HFFc6 (cell line): Measurements from ENCODE around the gene SLC6A15. TPM values are rescaled to one million over a fixed set of nuclear protein-coding genes. Genes with fewer than 3 reads are reported as not detected.

Experiments
- DNase-seq: peaks from one replicate; pipeline ENCODE4 v3.0.0-alpha.2; 2018
- H3K27ac Mint-ChIP-seq: 2 replicates; pipeline ENCODE4 v1.8.0; 2020; ENCODE audit warnings: mild to moderate bottlenecking, mixed read lengths
- H3K27me3 Mint-ChIP-seq: 2 replicates; pipeline ENCODE4 v1.8.0; 2021; ENCODE audit warnings: mild to moderate bottlenecking, moderate library complexity, mixed read lengths; ENCODE audit not compliant: insufficient read depth
- H3K36me3 Mint-ChIP-seq: 2 replicates; pipeline ENCODE4 v1.8.0; 2021; ENCODE audit warnings: low read depth, mixed read lengths
- H3K4me1 Mint-ChIP-seq: 2 replicates; pipeline ENCODE4 v1.8.0; 2020; ENCODE audit warnings: low read depth, mixed read lengths
- H3K4me3 Mint-ChIP-seq: 2 replicates; pipeline ENCODE4 v1.8.0; 2020; ENCODE audit warnings: mild to moderate bottlenecking, moderate library complexity, mixed read lengths
- H3K9me3 Mint-ChIP-seq: 2 replicates; pipeline ENCODE4 v1.8.0; 2020; ENCODE audit warnings: mild to moderate bottlenecking, mixed read lengths
- total RNA-seq, 6 experiments: library from RNA; stranded (reverse); fragmentation: NEBNext Ultra II Directional; extraction: Animal tissue kit (Norgen Biotek cat#: 25700); gene quantifications; 2 replicates in 1 of 6; 3 replicates in 5 of 6; pipeline ENCODE4 v1.2.3, GENCODE V29; 2021
- TF ChIP-seq, protein P1 (sequence below): fragments of 200-600 bp; sonication (generic); IDR thresholded peaks from 2 replicates; pipeline ENCODE4 v1.5.0; 2021; ENCODE audit warnings: antibody characterized with exemption, mild to moderate bottlenecking

Gene SLC6A15
- total RNA-seq, 6 experiments from 2014 or later, result not detected

DNA sequence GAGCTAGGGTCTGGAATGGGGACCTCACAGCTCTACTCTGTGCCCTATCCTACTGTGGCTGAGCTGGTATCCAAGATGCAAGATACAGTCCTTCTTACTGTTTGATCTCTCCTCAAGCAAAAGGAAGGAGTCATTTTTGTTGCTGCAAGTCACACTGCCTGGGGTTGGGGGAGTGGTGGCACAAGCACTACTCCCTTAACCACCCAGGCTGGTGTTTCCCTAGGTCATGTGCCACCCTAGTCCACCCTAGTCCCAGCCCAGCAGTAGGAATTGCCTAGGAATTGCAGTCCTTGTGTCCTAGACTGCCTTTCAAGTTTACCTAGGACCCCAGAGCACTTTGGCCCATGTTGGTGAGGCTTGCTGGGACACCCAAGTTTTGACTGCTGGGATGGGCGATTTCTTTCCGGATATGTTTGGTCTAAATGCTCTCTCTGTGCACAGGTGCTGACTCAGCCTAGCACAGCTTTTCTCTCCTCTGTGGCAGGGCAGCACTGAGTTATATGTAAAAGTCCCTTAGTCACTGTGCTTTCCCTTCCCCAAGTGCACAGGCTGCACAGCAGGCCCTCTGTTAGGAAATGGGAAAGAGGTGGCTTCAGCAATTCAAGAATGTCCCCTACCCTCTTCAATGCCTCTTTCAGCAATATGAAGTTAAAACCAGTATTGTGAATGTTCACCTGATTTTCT lies 54.9 kb downstream of the SLC6A15 start:
- no peaks in the 10 kb centered on the region for H3K4me1 Mint-ChIP-seq
- no peak for DNase-seq
- H3K27me3 Mint-ChIP-seq, result peaks cover 5% of the 10 kb centered on the region; the same call in 1 of the 2 replicates
- TF ChIP-seq, protein P1, sequence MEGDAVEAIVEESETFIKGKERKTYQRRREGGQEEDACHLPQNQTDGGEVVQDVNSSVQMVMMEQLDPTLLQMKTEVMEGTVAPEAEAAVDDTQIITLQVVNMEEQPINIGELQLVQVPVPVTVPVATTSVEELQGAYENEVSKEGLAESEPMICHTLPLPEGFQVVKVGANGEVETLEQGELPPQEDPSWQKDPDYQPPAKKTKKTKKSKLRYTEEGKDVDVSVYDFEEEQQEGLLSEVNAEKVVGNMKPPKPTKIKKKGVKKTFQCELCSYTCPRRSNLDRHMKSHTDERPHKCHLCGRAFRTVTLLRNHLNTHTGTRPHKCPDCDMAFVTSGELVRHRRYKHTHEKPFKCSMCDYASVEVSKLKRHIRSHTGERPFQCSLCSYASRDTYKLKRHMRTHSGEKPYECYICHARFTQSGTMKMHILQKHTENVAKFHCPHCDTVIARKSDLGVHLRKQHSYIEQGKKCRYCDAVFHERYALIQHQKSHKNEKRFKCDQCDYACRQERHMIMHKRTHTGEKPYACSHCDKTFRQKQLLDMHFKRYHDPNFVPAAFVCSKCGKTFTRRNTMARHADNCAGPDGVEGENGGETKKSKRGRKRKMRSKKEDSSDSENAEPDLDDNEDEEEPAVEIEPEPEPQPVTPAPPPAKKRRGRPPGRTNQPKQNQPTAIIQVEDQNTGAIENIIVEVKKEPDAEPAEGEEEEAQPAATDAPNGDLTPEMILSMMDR, result no peak
- no peaks in the 10 kb centered on the region for H3K36me3 Mint-ChIP-seq
- H3K9me3 Mint-ChIP-seq, result no peaks in the 10 kb centered on the region
- no peak overlapping the region for H3K27ac Mint-ChIP-seq
- H3K4me3 Mint-ChIP-seq, result no peak overlapping the region

GRCh38 chr12:84856156-84856900 lies 56.3 kb downstream of the SLC6A15 start:
- TF ChIP-seq, protein P1, result no peak
- DNase-seq, result no peak
- Mint-ChIP-seq H3K9me3 (no peaks in the 10 kb centered on the region), H3K27ac (no peak overlapping the region), H3K27me3 (peaks cover 5% of the 10 kb centered on the region; the same call in 1 of the 2 replicates), H3K4me3 (no peak overlapping the region), H3K4me1 (no peaks in the 10 kb centered on the region), H3K36me3 (no peaks in the 10 kb centered on the region)

DNA sequence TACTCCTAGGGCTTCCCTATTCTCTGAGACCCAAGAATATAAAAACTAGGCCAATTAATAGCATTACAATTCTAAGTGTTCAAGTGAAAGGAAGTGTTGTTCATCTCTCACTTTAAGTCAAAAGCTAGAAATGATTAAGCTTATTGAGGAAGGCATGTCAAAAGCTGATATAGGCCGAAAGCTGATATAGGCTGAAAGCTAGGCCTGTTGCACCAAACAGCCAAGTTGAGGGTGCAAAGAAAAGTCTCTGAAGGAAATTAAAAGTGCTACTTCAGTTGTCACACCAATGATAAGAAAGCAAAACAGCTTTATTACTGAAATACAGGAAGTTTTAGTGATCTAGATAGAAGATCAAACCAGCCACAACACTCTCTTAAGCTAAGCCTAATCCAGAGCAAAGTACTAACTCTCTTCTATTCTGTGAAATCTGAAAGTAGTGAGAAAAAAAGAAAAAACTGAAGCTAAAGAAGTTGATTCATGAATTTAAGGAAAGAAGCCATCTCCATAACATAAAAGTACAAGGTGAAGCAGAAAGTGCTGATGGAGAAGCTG lies 68.9 kb downstream of the SLC6A15 start:
- Mint-ChIP-seq H3K9me3 (no peaks in the 10 kb centered on the region), H3K4me3 (no peak overlapping the region), H3K36me3 (no peaks in the 10 kb centered on the region), H3K27me3 (no peaks in the 10 kb centered on the region), H3K4me1 (no peaks in the 10 kb centered on the region), H3K27ac (no peak overlapping the region)
- TF ChIP-seq, protein P1, result no peak
- no peak for DNase-seq

GRCh38 chr12:84842406-84843013 lies 70.1 kb downstream of the SLC6A15 start:
- DNase-seq, result peak; percentile 53
- Mint-ChIP-seq H3K36me3 (no peaks in the 10 kb centered on the region), H3K9me3 (no peaks in the 10 kb centered on the region), H3K4me1 (no peaks in the 10 kb centered on the region), H3K27me3 (no peaks in the 10 kb centered on the region), H3K27ac (no peak overlapping the region), H3K4me3 (no peak overlapping the region)
- TF ChIP-seq, protein P1, result peak; percentile 91

- no peaks in the 10 kb centered on the region for H3K9me3 Mint-ChIP-seq
- no peak for DNase-seq
- TF ChIP-seq, protein P1, result no peak
- no peak overlapping the region for H3K27ac Mint-ChIP-seq
- no peak overlapping the region for H3K4me3 Mint-ChIP-seq
- no peaks in the 10 kb centered on the region for H3K36me3 Mint-ChIP-seq
- H3K27me3 Mint-ChIP-seq, result no peaks in the 10 kb centered on the region; the same call in 1 of the 2 replicates
- no peaks in the 10 kb centered on the region for H3K4me1 Mint-ChIP-seq
These were observed 71.0 kb downstream of the SLC6A15 start for GRCh38 chr12:84841591-84841990.
